GM18873 (cell line): ENCODE measurements around the gene ATP2A1.
"Not testable (repeated sequence)": the region's sequence is repeated elsewhere in the genome, so short reads cannot be mapped to it uniquely, and the experiment has no call there.

Source experiments
- ATAC-seq: cut with Tn5 transposase; IDR thresholded peaks from one replicate; pipeline ENCODE4 v1.9.1; 2021; ENCODE audit warnings: mild to moderate bottlenecking, moderate library complexity, moderate number of reproducible peaks; ENCODE audit not compliant: unreplicated experiment, low FRiP score

ATP2A1 gene

GRCh38 chr16:28904828-28905227 is 26.5 kb downstream of the ATP2A1 start:
- ATAC-seq, result no peak

- no peak for ATAC-seq
These were observed 27.0 kb downstream of the ATP2A1 start for GRCh38 chr16:28905229-28905754.

- no peak for ATAC-seq
These were observed 27.6 kb downstream of the ATP2A1 start for GRCh38 chr16:28905800-28906372.

GRCh38 chr16:28910086-28911031 is 32.1 kb downstream of the ATP2A1 start:
- ATAC-seq, result no peak

DNA sequence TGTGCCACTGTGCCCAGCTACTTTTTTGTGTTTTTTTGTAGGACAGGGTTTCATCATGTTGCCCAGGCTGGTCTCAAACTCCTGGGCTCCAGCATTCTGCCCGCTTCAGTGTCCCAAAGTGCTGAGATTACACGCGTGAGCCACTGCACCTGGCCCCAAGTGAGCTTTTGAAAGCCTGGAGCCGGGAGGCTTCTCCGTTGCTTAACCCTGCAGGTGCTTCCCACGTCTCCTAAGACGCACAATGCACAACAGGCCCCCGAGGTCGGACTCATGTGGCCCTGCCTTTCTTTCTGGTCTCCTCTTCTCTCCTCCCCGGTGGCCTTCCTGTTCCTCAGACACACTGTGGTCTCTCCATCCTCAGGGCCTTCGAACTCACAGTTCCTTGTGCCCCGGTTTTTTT is 34.3 kb downstream of the ATP2A1 start:
- ATAC-seq, result no peak

GRCh38 chr16:28913946-28914724 is 35.8 kb downstream of the ATP2A1 start:
- no peak for ATAC-seq

DNA sequence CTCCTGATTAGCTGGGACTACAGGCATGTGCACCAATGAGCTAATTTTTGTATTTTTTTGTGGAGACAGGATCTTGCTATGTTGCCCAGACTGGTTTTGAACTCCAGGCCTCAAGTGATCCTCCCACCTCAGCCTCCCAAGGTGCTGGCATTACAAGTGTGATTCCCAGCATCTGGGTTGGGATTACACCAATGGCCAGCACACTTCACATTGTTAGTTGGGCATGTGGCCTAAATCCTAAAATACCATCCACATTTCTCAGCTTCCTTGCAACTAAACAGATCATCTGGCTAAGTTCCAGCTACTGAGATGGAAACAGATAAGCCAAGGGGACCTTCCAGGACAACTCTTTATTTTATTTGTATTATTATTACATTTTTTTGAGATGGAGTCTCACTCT is 36.9 kb downstream of the ATP2A1 start:
- no peak for ATAC-seq

- no peak for ATAC-seq
These were observed 38.8 kb downstream of the ATP2A1 start for GRCh38 chr16:28917095-28917494.

DNA sequence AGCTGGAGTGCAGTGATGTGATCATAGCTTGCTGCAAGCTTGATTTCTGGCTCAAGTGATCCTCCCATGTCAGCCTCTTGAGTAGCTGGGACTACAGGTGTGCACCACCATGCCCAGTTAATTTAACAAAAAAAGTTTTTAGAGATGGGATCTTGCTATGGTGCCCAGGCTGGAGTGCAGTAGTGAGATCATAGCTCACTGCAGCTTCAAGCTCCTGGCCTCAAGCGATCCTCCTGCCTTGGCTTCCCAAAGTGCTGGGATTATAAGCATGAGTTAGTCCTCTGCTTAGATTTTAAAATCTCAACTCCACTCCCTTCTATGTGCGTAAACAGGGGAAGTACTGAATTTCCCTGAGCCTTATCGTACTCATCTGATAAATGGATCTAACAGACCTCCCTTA is 40.4 kb downstream of the ATP2A1 start:
- no peak for ATAC-seq

GRCh38 chr16:28923231-28923587 is 44.9 kb downstream of the ATP2A1 start:
- no peak for ATAC-seq

DNA sequence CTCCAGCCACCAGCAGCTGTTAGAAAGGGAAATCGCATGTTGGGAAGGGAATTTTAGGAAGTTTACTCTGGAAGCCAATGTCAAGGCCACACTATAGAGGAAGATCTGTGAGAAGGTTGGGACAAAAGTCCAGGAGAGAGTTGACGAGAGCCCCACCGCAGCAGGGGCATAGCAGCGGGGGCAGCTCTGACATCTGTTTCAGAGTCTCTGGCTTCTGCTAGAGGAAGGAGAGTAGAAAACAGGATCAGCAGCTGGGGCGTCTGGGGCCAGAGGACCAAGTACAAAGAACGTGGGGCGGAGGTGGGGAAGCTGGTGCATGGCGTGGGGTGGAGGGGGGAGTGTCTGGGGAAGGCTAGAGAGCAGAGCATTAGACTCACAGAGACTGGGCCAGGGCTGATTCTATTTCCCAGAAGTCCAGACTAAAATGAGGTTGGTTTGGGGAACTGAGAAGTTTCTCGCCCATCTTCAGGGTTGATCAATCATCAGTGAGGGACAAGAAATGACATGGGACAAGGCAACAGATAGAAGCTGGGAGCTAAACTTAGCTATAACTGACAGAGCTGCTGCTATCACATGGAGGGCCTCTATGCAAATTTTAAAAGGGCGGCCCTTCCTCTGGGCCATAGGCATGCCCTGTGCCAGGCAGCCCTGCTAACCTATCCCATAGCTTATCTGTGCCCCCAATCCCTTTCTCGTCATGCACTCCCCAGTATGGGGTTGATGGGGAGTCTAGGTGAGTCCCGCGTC is 45.5 kb downstream of the ATP2A1 start:
- peak; percentile 67 for ATAC-seq

GRCh38 chr16:28924399-28924761 is 46.1 kb downstream of the ATP2A1 start:
- ATAC-seq, result no peak

DNA sequence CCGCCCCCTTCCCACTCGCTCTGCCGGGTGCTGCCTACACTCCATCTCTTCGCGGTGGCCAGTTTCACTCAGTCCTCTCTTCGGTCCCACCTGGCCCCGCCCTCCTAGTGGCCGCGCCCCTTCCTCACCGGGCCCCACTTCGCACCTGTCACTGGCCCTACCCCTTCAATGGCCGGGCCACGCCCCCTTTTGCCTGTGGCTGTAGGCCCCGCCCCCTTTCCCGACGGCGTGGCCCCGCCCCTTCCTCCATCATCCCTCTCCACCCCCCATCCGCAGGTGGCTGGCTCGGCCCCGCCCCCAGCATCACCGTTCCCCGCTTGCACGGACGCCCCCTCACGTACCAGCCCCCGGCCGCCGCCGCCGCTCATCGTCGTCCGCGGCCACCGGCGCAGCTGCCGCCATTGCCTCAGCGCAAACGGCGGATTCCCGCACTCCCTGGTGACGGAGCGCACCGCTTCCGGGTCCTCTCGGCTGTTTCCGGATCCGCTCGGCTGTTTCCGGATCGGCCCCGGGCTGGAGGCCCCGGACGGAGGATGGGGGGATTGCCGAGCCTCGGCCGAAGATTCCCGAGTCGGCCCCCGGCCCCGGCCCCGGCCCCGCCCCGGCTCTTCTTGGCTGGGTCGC is 46.6 kb downstream of the ATP2A1 start, which contains the start of gene RABEP2:
RABEP2 (minus strand) TSS at position 477 of the 624 bp plus-strand sequence; CDS start at position 402, 75 bp downstream.
- ATAC-seq, result peak; percentile 48

- ATAC-seq, result peak; percentile 24
These were observed 47.3 kb downstream of the ATP2A1 start for GRCh38 chr16:28925386-28926228.

GRCh38 chr16:28926284-28926683 is 48.0 kb downstream of the ATP2A1 start:
- ATAC-seq, result not testable (repeated sequence)

- ATAC-seq, result no peak
These were observed 49.5 kb downstream of the ATP2A1 start for GRCh38 chr16:28927815-28928214.

- ATAC-seq, result no peak
These were observed 51.9 kb downstream of the ATP2A1 start for GRCh38 chr16:28930203-28930602.

DNA sequence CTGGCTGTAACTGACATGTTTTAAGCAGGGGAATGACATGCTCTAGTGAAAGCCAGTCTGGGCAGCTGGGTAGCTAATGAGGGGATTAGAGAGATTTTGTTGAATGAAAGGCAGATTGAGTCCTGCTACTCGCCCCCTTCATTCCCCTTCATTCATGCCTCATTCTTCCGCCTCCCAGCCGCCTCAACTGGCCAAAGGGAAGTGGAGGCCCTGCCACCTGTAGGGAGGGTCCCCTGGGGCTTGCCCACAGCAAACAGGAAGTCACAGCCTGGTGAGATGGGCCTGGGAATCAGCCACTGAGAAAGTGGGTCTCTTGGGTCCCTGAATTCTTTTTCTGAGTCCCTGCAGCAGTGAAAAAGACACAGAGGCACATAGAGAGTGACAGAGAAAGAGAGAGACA is 52.4 kb downstream of the ATP2A1 start:
- no peak for ATAC-seq

GRCh38 chr16:28931801-28932225 is 53.5 kb downstream of the ATP2A1 start, which contains the start of gene CD19:
TSS of gene CD19 (plus strand) at chr16:28931971. CDS start at chr16:28932001, 30 bp downstream.
- no peak for ATAC-seq
